Mesangial cell (primary cell): ENCODE measurements around the gene EPHB2. TPM values are rescaled to one million over a fixed set of nuclear protein-coding genes. Genes with fewer than 3 reads are reported as not detected.

Experiments used
- total RNA-seq: library from RNA; depleted of rRNA; stranded (reverse); fragments of >200 nt; gene quantifications from 2 replicates; pipeline ENCODE4 v1.2.3, GENCODE V29; 2015

Gene EPHB2
- total RNA-seq: 141 and 181 TPM in 2 replicates

GRCh38 chr1:22710701-22711049, at the start of gene EPHB2:
TSS of gene EPHB2 (plus strand) at chr1:22710839. CDS start at chr1:22710983, 144 bp downstream.

Other genes starting within 250 kb of the EPHB2 start
- not detected in 2 replicates for gene EPHA8, start 147.3 kb upstream of the EPHB2 start, total RNA-seq
- gene C1QA, start 74.2 kb upstream of the EPHB2 start, total RNA-seq: not detected in 2 replicates
- gene C1QC, start 67.2 kb upstream of the EPHB2 start, total RNA-seq: not detected in 2 replicates
- not detected in 2 replicates for gene C1QB, start 57.6 kb upstream of the EPHB2 start, total RNA-seq